ENCODE data around the gene PALD1.
A peak's percentile ranks its signal among the peaks of the same experiment; 100 is the strongest.

Gene PALD1

GRCh38 chr10:70536196-70536861 is 57.8 kb downstream of the PALD1 start:
- no peak for DNase-seq (ENCODE audit: extremely low spot score)
- CTCF ChIA-PET = interaction anchor here (0.5 to 1.9 kb wide), 2 partner anchors 39 to 75 kb away, joined by 3 to 7 read pairs; no protein-coding TSS in a partner anchor
- POLR2A ChIA-PET = no interaction called here
- TF ChIP-seq HDGF (IDR thresholded peaks at IDR 0.05; ENCODE audit: borderline replicate concordance) (no peak), SP1 (IDR thresholded peaks at IDR 0.05) (no peak), ZNF384 (IDR thresholded peaks at IDR 0.05) (no peak), FOXK2 (IDR thresholded peaks at IDR 0.05) (no peak), ELF4 (IDR thresholded peaks at IDR 0.05) (no peak), L3MBTL2 (conservative IDR thresholded peaks at IDR 0.05) (no peak), SUZ12 (IDR thresholded peaks at IDR 0.05) (no peak), CTBP1 (IDR thresholded peaks at IDR 0.05; ENCODE audit: borderline replicate concordance) (no peak), BHLHE40 (IDR thresholded peaks at IDR 0.05; ENCODE audit: borderline replicate concordance) (no peak), FOXA1 (IDR thresholded peaks at IDR 0.05) (no peak), TARDBP (IDR thresholded peaks at IDR 0.05) (no peak), PKNOX1 (IDR thresholded peaks at IDR 0.05) (no peak), ARNT (IDR thresholded peaks at IDR 0.05) (no peak), LEF1 (IDR thresholded peaks at IDR 0.05; ENCODE audit: borderline replicate concordance) (no peak), NFRKB (IDR thresholded peaks at IDR 0.05) (no peak), FOXM1 (IDR thresholded peaks at IDR 0.05; ENCODE audit: borderline replicate concordance) (no peak)

DNA sequence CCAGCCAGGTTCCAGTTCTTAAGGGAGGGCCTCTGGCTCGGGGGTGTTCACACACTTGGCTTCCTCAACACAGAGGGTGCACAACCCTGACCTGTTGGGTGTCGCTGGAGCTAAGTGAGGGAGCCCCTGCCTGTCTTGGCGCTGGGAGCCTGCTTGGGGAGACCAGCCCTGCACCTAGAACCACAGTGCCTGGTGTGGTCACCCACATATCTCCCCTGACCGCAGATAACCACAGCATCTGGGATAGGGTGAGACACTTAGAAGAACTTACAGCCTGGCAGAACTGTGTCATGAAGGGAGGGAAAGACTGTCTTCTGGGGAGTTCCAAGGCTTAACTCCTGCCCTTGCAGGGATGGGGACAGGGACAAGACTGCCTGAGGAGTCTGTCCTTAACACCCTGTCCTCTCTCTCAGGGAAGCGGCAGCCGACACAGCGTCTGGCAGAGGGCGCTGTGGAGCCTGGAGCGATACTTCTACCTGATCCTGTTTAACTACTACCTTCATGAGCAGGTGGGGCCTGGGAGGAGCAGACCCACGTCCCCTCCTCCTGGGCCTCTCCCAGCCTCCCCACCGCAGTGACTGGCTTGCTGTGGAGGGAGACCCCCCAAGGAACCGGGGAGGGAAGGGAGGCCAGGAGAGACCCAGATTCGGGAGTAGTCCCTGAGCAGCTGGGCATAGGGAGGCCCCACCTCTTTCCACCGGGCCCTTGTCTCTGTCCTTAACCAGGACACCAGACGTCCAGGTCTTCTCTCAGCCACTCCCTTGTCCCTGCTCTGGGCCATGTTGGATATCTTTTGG is 59.0 kb downstream of the PALD1 start:
- ChIA-PET POLR2A (interaction anchor here (0.5 kb wide), 1 partner anchor 79 kb away, joined by 3 read pairs; no protein-coding TSS in a partner anchor), CTCF (interaction anchor here (1.9 kb wide), 1 partner anchor 76 kb away, joined by 7 read pairs; no protein-coding TSS in a partner anchor)
- TF ChIP-seq SUZ12 (IDR thresholded peaks at IDR 0.05) (no peak), PKNOX1 (IDR thresholded peaks at IDR 0.05) (no peak), BHLHE40 (IDR thresholded peaks at IDR 0.05; ENCODE audit: borderline replicate concordance) (no peak), FOXA1 (IDR thresholded peaks at IDR 0.05) (no peak), FOXM1 (IDR thresholded peaks at IDR 0.05; ENCODE audit: borderline replicate concordance) (no peak), ZNF384 (IDR thresholded peaks at IDR 0.05) (no peak), HDGF (IDR thresholded peaks at IDR 0.05; ENCODE audit: borderline replicate concordance) (no peak), TARDBP (IDR thresholded peaks at IDR 0.05) (no peak), NFRKB (IDR thresholded peaks at IDR 0.05) (no peak), ARNT (IDR thresholded peaks at IDR 0.05) (no peak), L3MBTL2 (conservative IDR thresholded peaks at IDR 0.05) (no peak), FOXK2 (IDR thresholded peaks at IDR 0.05) (no peak), CTBP1 (IDR thresholded peaks at IDR 0.05; ENCODE audit: borderline replicate concordance) (no peak), ELF4 (IDR thresholded peaks at IDR 0.05) (no peak), LEF1 (IDR thresholded peaks at IDR 0.05; ENCODE audit: borderline replicate concordance) (no peak), SP1 (IDR thresholded peaks at IDR 0.05) (no peak)
- peak; percentile 47 for DNase-seq (ENCODE audit: extremely low spot score)

- POLR2A ChIA-PET = no interaction called here
- TF ChIP-seq ZNF384 (IDR thresholded peaks at IDR 0.05) = no peak
- no peak for TF ChIP-seq TARDBP (IDR thresholded peaks at IDR 0.05)
- TF ChIP-seq LEF1 (IDR thresholded peaks at IDR 0.05; ENCODE audit: borderline replicate concordance) = no peak
- TF ChIP-seq CTBP1 (IDR thresholded peaks at IDR 0.05; ENCODE audit: borderline replicate concordance) = no peak
- TF ChIP-seq BHLHE40 (IDR thresholded peaks at IDR 0.05; ENCODE audit: borderline replicate concordance) = no peak
- no peak for TF ChIP-seq FOXK2 (IDR thresholded peaks at IDR 0.05)
- no peak for TF ChIP-seq HDGF (IDR thresholded peaks at IDR 0.05; ENCODE audit: borderline replicate concordance)
- TF ChIP-seq ELF4 (IDR thresholded peaks at IDR 0.05) = no peak
- no peak for DNase-seq (ENCODE audit: extremely low spot score)
- CTCF ChIA-PET = interaction anchor here (0.6 to 1.9 kb wide), 2 partner anchors 77 to 132 kb away, joined by 3 to 7 read pairs; no protein-coding TSS in a partner anchor
Observed at GRCh38 chr10:70538195-70538520, 59.6 kb downstream of the PALD1 start.

DNA sequence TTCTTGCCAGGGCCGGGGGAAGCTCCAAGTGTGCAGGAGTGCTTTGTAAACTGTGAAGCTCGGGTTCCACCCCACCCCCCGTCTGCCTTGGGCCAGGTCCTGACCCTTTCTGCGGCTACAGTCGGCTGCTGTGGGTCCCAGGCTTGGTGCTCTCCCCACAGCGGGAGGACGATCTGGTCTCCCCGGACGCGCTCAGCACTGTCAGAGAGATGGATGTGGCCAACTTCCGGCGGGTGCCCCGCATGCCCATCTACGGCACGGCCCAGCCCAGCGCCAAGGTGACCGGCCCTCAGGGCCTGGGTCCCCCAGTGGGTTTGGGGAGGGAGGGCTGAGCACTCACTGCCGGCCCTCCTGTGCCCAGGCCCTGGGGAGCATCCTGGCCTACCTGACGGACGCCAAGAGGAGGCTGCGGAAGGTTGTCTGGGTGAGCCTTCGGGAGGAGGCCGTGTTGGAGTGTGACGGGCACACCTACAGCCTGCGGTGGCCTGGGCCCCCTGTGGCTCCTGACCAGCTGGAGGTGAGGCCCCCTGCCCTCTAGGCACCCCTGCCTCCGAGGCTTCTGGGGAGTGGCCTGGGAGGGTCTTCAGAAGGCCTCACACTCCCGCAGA is 60.3 kb downstream of the PALD1 start:
- DNase-seq (ENCODE audit: extremely low spot score) = no peak
- POLR2A ChIA-PET = no interaction called here
- TF ChIP-seq FOXA1 (IDR thresholded peaks at IDR 0.05) = no peak
- TF ChIP-seq FOXK2 (IDR thresholded peaks at IDR 0.05) = no peak
- no peak for TF ChIP-seq TARDBP (IDR thresholded peaks at IDR 0.05)
- no peak for TF ChIP-seq L3MBTL2 (conservative IDR thresholded peaks at IDR 0.05)
- no peak for TF ChIP-seq ZNF384 (IDR thresholded peaks at IDR 0.05)
- no peak for TF ChIP-seq NFRKB (IDR thresholded peaks at IDR 0.05)
- TF ChIP-seq SUZ12 (IDR thresholded peaks at IDR 0.05) = no peak
- TF ChIP-seq PKNOX1 (IDR thresholded peaks at IDR 0.05) = no peak
- no peak for TF ChIP-seq LEF1 (IDR thresholded peaks at IDR 0.05; ENCODE audit: borderline replicate concordance)
- TF ChIP-seq HDGF (IDR thresholded peaks at IDR 0.05; ENCODE audit: borderline replicate concordance) = no peak
- TF ChIP-seq ELF4 (IDR thresholded peaks at IDR 0.05) = no peak
- no peak for TF ChIP-seq ARNT (IDR thresholded peaks at IDR 0.05)
- TF ChIP-seq FOXM1 (IDR thresholded peaks at IDR 0.05; ENCODE audit: borderline replicate concordance) = no peak
- TF ChIP-seq SP1 (IDR thresholded peaks at IDR 0.05) = no peak
- no peak for TF ChIP-seq BHLHE40 (IDR thresholded peaks at IDR 0.05; ENCODE audit: borderline replicate concordance)
- TF ChIP-seq CTBP1 (IDR thresholded peaks at IDR 0.05; ENCODE audit: borderline replicate concordance) = no peak
- CTCF ChIA-PET = interaction anchor here (0.6 kb wide), 1 partner anchor 133 kb away, joined by 3 read pairs; no protein-coding TSS in a partner anchor

- TF ChIP-seq TARDBP (IDR thresholded peaks at IDR 0.05) = no peak
- TF ChIP-seq NFRKB (IDR thresholded peaks at IDR 0.05) = no peak
- no peak for TF ChIP-seq FOXK2 (IDR thresholded peaks at IDR 0.05)
- no peak for TF ChIP-seq ZNF384 (IDR thresholded peaks at IDR 0.05)
- TF ChIP-seq ELF4 (IDR thresholded peaks at IDR 0.05) = no peak
- no peak for TF ChIP-seq LEF1 (IDR thresholded peaks at IDR 0.05; ENCODE audit: borderline replicate concordance)
- TF ChIP-seq SUZ12 (IDR thresholded peaks at IDR 0.05) = no peak
- no peak for TF ChIP-seq BHLHE40 (IDR thresholded peaks at IDR 0.05; ENCODE audit: borderline replicate concordance)
- TF ChIP-seq HDGF (IDR thresholded peaks at IDR 0.05; ENCODE audit: borderline replicate concordance) = no peak
- TF ChIP-seq L3MBTL2 (conservative IDR thresholded peaks at IDR 0.05) = no peak
- no peak for TF ChIP-seq SP1 (IDR thresholded peaks at IDR 0.05)
- no peak for TF ChIP-seq ARNT (IDR thresholded peaks at IDR 0.05)
- no peak for TF ChIP-seq CTBP1 (IDR thresholded peaks at IDR 0.05; ENCODE audit: borderline replicate concordance)
- TF ChIP-seq FOXA1 (IDR thresholded peaks at IDR 0.05) = no peak
- no peak for TF ChIP-seq FOXM1 (IDR thresholded peaks at IDR 0.05; ENCODE audit: borderline replicate concordance)
- TF ChIP-seq PKNOX1 (IDR thresholded peaks at IDR 0.05) = no peak
- POLR2A ChIA-PET = no interaction called here
- DNase-seq (ENCODE audit: extremely low spot score) = no peak
- CTCF ChIA-PET = no interaction called here
Observed at GRCh38 chr10:70539471-70539870, 60.9 kb downstream of the PALD1 start.

Data from HEK293T (cell line).